Keratinocyte (primary cell): Measurements from ENCODE around the gene CCDC85C.

Source experiments
- CTCF ChIP-seq, 3 experiments: IDR thresholded peaks in 1 of 3; conservative IDR thresholded peaks in 1 of 3; optimal IDR thresholded peaks in 1 of 3; 2 replicates in 2 of 3; 3 replicates in 1 of 3; pipeline versions ENCODE3 to v1.5.1; 2011; ENCODE audit warnings: low read length in 3 of 3, mild to moderate bottlenecking in 3 of 3, moderate library complexity in 2 of 3, control low read depth in 1 of 3, inconsistent platforms in 1 of 3; ENCODE audit not compliant: insufficient read depth in 2 of 3; ENCODE audit errors: extremely low read depth in 1 of 3
- EZH2 ChIP-seq: IDR thresholded peaks from one replicate; pipeline ENCODE4 v1.6.1; 2012; ENCODE audit warnings: inconsistent platforms, mild to moderate bottlenecking, low read length, moderate library complexity

GRCh38 chr14:99484106-99484505 is 119.9 kb downstream of the CCDC85C start:
- TF ChIP-seq CTCF (optimal IDR thresholded peaks at IDR 0.05 in 1 of 3, IDR thresholded peaks at IDR 0.05 in 1 of 3, conservative IDR thresholded peaks at IDR 0.05 in 1 of 3; ENCODE audit: extremely low read depth in 1 of 3, insufficient read depth in 2 of 3, low read length in 3 of 3) (no peak), EZH2 (no peak)
